Measurements from ENCODE around the gene NR1D2. TPM values are rescaled to one million over a fixed set of nuclear protein-coding genes. Genes with fewer than 3 reads are reported as not detected.

Gene NR1D2
- total and polyA plus RNA-seq, 2 donors (not counting 1 experiment from before 2014, with no cell fraction given) = 9.9 to 58.2 TPM

DNA sequence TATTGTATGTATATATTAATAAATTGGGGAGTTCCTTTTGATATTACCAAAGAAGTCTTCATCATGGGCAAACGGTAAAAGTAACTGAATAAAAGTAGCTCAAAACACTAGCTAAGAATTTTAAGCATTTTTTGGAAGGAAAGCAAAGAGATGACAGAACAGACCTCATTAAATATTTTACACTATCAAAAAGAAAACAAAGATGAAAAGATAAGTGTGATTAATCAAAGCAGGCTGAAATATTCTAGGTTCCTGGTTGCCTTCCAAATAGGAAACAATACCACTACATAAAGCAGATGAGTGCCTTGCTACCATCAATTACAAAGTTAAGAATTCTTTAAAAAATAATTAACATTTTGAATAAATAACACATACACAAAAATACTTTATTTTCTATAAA, 31.9 kb upstream of the NR1D2 start:
- intact Hi-C loops (cut with micrococcal nuclease) = loop anchor here (10.0 kb wide), 1 partner anchor 1752 kb away; the partner anchor contains the start of gene TOP2B
- H3K4me3 Mint-ChIP-seq = no peak overlapping the region
- Histone ChIP-seq H3K79me2 (ENCODE audit: control insufficient read depth, insufficient read depth, low read length) (peaks cover 39% of the 10 kb centered on the region), H3K4me2 (replicated peaks; ENCODE audit: low read depth, low read length, poor library complexity, severe bottlenecking) (no peak overlapping the region), H2AFZ (ENCODE audit: insufficient read depth, low read depth, low read length, poor library complexity, severe bottlenecking) (no peak overlapping the region), H3K4me3 (ENCODE audit: control extremely low read depth in 1 of 5, extremely low read depth in 1 of 5, insufficient read depth in 1 of 5, low read depth in 2 of 5, low read length in 4 of 5) (no peak overlapping the region), H3K4me1 (ENCODE audit: control insufficient read depth in 2 of 2, insufficient read depth in 2 of 2, low read length in 2 of 2) (peaks cover 15% of the 10 kb centered on the region in 2 donors), H3K9ac (ENCODE audit: low read length) (no peak overlapping the region), H3K36me3 (replicated peaks in 1 of 2; ENCODE audit: control extremely low read depth in 1 of 2, control insufficient read depth in 1 of 2, extremely low read depth in 1 of 2, insufficient read depth in 2 of 2, low read length in 1 of 2) (peaks cover 0 to 16% of the 10 kb centered on the region in 2 experiments), H4K20me1 (ENCODE audit: control insufficient read depth, insufficient read depth, low read length, poor library complexity, severe bottlenecking) (peaks cover 12% of the 10 kb centered on the region), H3K27ac (ENCODE audit: low read length in 2 of 2) (no peak overlapping the region), H3K9me3 (ENCODE audit: control extremely low read depth in 1 of 3, control insufficient read depth in 2 of 3, insufficient read depth in 1 of 3, low read length in 2 of 3) (no peaks in the 10 kb centered on the region), H3K27me3 (replicated peaks in 1 of 4; ENCODE audit: control extremely low read depth in 1 of 4, control insufficient read depth in 3 of 4, insufficient read depth in 4 of 4, low read length in 3 of 4) (no peaks in the 10 kb centered on the region)
- no CpG with 5 or more reads among the region's 1 CpG for WGBS (ENCODE audit: insufficient coverage)
- peaks cover 27% of the 10 kb centered on the region for H3K4me1 Mint-ChIP-seq
- ATAC-seq (ENCODE audit: low read depth) (no peak), DNase-seq (no peak)
- ChIA-PET CTCF (no interaction called here), POLR2A (no interaction called here)
- H3K27ac Mint-ChIP-seq = no peak overlapping the region
- TF ChIP-seq CTCF (IDR thresholded peaks at IDR 0.05) (no peak), EZH2 (IDR thresholded peaks at IDR 0.05; ENCODE audit: borderline replicate concordance, insufficient read depth, low read depth, low read length, poor library complexity, severe bottlenecking) (no peak)
- no peaks in the 10 kb centered on the region for H3K9me3 Mint-ChIP-seq (ENCODE audit: insufficient read depth)
- peaks cover 4% of the 10 kb centered on the region for H3K27me3 Mint-ChIP-seq

DNA sequence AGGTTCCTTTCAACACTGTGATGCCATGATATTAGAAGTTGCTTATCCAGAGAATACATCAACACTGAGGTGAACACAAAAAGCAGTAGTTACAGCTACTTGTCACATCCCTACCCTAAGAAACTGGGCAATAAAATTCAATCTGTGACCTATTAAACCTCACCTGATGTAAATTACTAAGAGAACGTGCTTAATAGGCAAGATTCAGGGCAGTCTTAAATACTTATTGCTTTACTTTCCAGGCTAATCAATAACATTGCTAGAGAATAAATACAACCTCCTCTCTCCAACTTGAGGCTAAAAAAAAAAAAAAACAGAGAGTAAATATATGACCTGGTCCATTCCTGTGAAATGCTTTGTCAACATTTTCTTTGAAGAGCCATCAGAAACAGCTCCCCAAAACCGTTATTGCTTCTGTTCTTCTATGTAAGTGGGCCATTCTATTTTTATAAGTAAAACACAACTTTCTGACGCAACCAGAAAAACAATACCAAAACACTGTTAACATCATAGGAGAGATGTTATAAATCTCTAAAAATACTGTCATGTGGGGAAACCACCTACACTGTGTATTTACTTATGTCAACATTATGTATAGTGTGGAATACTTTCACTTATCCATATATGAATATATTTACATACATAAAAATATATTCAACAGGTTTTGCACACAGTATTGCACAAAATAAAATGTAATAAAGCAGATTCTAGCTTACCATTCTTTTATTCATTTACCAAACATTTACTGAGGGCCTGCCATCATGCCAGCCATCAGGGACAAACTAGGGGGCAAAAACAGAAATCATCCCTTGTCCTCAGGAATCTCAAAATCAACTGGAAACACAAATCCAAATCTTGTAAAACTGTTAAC, 31.0 kb upstream of the NR1D2 start:
- no peak overlapping the region for H3K27ac Mint-ChIP-seq
- H3K4me3 Mint-ChIP-seq = no peak overlapping the region
- intact Hi-C loops (cut with micrococcal nuclease) = loop anchor here (10.0 kb wide), 1 partner anchor 1751 kb away; the partner anchor contains the start of gene TOP2B
- Histone ChIP-seq H3K9ac (ENCODE audit: low read length) (no peak overlapping the region), H3K4me3 (ENCODE audit: control extremely low read depth in 1 of 5, extremely low read depth in 1 of 5, insufficient read depth in 1 of 5, low read depth in 2 of 5, low read length in 4 of 5) (no peak overlapping the region), H3K79me2 (ENCODE audit: control insufficient read depth, insufficient read depth, low read length) (peaks cover 42% of the 10 kb centered on the region), H3K9me3 (ENCODE audit: control extremely low read depth in 1 of 3, control insufficient read depth in 2 of 3, insufficient read depth in 1 of 3, low read length in 2 of 3) (no peaks in the 10 kb centered on the region), H3K36me3 (replicated peaks in 1 of 2; ENCODE audit: control extremely low read depth in 1 of 2, control insufficient read depth in 1 of 2, extremely low read depth in 1 of 2, insufficient read depth in 2 of 2, low read length in 1 of 2) (peaks cover 1 to 25% of the 10 kb centered on the region in 2 experiments), H3K27me3 (replicated peaks in 1 of 4; ENCODE audit: control extremely low read depth in 1 of 4, control insufficient read depth in 3 of 4, insufficient read depth in 4 of 4, low read length in 3 of 4) (no peaks in the 10 kb centered on the region), H3K4me2 (replicated peaks; ENCODE audit: low read depth, low read length, poor library complexity, severe bottlenecking) (no peak overlapping the region), H2AFZ (ENCODE audit: insufficient read depth, low read depth, low read length, poor library complexity, severe bottlenecking) (no peak overlapping the region), H3K4me1 (ENCODE audit: control insufficient read depth in 2 of 2, insufficient read depth in 2 of 2, low read length in 2 of 2) (peaks cover 24 to 25% of the 10 kb centered on the region in 2 donors), H4K20me1 (ENCODE audit: control insufficient read depth, insufficient read depth, low read length, poor library complexity, severe bottlenecking) (peaks cover 21% of the 10 kb centered on the region), H3K27ac (ENCODE audit: low read length in 2 of 2) (no peak overlapping the region)
- no peak for ATAC-seq (ENCODE audit: low read depth)
- no peaks in the 10 kb centered on the region for H3K9me3 Mint-ChIP-seq (ENCODE audit: insufficient read depth)
- ChIA-PET POLR2A (no interaction called here), CTCF (interaction anchor here (1.2 kb wide), 1 partner anchor 32 kb away, joined by 3 read pairs; no protein-coding TSS in a partner anchor)
- H3K4me1 Mint-ChIP-seq = peaks cover 37% of the 10 kb centered on the region
- no CpG with 5 or more reads among the region's 3 CpGs for WGBS (ENCODE audit: insufficient coverage)
- H3K27me3 Mint-ChIP-seq = peaks cover 4% of the 10 kb centered on the region
- DNase-seq = no peak
- TF ChIP-seq CTCF (IDR thresholded peaks at IDR 0.05) (no peak), EZH2 (IDR thresholded peaks at IDR 0.05; ENCODE audit: borderline replicate concordance, insufficient read depth, low read depth, low read length, poor library complexity, severe bottlenecking) (no peak)
